Left kidney (tissue), 2 donors: ENCODE results near the gene GFOD1. TPM values are rescaled to one million over a fixed set of nuclear protein-coding genes. Genes with fewer than 3 reads are reported as not detected.
"Not testable (repeated sequence)": the region's sequence is repeated elsewhere in the genome, so short reads cannot be mapped to it uniquely, and the experiment has no call there.

Experiments used
- DNase-seq: peaks from one replicate; pipeline ENCODE4 v3.0.0-alpha.2; 2013
- polyA plus RNA-seq: library from polyadenylated mRNA; unstranded; fragments of 120-200 nt; gene quantifications from one replicate; pipeline ENCODE4 v1.2.1, GENCODE V29; 2013; ENCODE audit not compliant: insufficient read length

GFOD1 gene
- polyA plus RNA-seq, 1 donor, result 2.3 TPM

GRCh38 chr6:13511913-13512717 is 24.7 kb upstream of the GFOD1 start:
- DNase-seq, result peak; percentile 72

- DNase-seq, result not testable (repeated sequence)
Observed at GRCh38 chr6:13511141-13511571, 23.8 kb upstream of the GFOD1 start.

- DNase-seq, result not testable (repeated sequence)
Observed at GRCh38 chr6:13510433-13510832, 23.0 kb upstream of the GFOD1 start.

DNA sequence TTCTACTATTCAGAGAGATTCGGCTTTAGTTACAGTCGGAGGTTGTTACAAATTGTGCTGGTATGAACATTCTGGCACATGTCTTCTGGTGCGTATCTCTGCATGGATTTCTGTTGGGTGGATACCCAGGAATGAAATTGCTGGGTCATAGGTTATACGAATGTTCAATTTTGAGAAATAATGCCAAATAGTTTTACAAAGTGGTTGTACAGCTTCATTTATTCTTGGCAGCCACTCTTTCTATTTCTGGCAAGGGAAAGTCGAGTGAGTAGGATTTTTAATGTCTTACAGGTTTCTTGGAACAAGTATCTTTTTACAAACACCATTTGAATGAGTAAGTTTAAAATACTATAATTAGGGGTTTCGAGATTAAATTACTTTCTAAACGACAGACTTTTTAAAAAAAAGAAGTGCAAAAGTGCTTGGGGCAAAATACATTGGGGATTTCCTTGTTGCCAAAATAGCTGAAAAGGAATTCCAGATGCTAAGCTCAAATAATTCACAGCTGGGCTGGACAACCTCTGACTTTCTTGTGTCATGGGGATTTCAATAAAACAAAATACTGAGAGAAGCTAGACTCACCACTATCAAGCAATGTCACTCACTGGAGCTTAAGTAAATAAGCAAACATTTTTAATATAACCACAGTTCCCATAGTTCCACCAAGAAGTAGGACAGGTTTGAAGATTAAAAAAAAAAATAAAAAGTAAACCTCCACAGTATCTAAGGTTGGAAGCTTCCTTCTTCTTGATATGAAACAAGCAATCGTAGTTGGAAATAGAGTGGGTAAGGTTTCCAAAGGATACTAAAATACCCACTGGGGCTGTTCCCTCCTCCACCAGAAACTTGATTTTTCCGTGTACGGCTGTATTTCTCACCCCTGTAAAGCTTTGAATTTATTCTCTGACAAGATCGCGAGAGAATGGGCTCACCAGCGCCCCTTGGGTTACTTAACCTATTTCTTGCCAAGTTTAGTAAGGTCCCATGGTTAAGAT is 21.6 kb upstream of the GFOD1 start:
- no peak for DNase-seq

GRCh38 chr6:13507306-13507860 is 20.0 kb upstream of the GFOD1 start:
- no peak for DNase-seq

DNA sequence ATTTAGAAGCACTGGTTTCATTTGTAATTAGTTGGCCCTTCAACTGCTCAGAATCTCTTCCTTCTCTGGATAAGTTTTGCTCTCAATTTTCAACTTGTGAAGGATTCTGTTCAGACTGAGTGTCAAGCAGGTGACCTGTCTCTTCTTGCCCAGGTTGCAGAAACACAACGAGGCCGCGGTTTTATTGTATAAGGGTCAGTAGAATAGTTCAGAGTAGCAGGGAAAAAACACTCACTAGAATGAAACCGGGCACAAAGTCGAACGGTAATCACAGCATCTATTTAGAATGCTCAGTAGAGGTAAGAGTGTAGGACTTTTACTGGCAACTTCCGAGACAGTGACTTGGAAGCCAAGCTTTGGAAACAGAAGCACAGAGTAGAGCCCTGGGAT is 17.9 kb upstream of the GFOD1 start:
- no peak for DNase-seq

- DNase-seq, result no peak
Observed at GRCh38 chr6:13504611-13505344, 17.4 kb upstream of the GFOD1 start.

- DNase-seq, result no peak
Observed at GRCh38 chr6:13500915-13501314, 13.5 kb upstream of the GFOD1 start.

- DNase-seq, result no peak
Observed at GRCh38 chr6:13500264-13500663, 12.9 kb upstream of the GFOD1 start.

GRCh38 chr6:13496513-13497190 is 9.3 kb upstream of the GFOD1 start:
- DNase-seq, result no peak

- DNase-seq, result no peak
Observed at GRCh38 chr6:13495818-13496217, 8.4 kb upstream of the GFOD1 start.

- DNase-seq, result no peak
Observed at GRCh38 chr6:13495112-13495776, 7.8 kb upstream of the GFOD1 start.

- no peak for DNase-seq
Observed at GRCh38 chr6:13494137-13494536, 6.7 kb upstream of the GFOD1 start.

DNA sequence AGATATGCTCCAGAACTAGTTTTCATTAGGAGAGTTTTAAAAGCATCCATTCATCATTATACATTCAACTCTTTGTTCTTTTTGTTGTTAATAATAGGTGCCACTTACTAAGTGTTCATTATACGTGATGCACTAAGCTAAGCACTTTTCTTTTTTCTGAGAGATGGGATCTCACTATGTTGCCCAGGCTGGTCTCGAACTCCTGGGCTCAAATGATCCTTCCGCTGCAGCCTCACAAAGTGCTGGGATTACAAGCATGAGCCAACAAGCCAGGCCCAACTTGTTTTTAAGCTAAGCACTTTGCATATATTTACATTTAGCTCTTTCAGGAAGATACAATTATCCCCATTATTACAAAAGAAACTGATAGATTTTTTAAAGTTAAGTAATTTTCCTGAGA is 5.7 kb upstream of the GFOD1 start:
- no peak for DNase-seq

DNA sequence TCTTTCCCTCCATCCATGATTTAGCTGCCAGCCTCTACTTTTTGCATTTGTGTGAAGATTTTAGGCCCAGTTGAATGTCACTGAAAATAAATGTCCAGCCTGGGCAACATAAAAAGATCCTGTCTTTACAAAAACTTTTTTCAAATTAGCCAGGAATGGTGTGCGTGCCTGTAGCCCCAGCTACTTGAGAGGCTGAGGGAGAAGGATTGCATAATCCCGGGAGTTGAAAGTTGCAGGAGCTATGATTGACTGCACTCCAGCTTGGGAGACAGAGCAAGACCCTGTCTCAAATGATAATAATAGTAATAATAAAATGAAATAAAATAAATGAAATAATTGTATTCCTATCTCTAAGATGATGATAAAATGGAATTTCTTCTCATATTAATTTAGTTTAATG is 5.0 kb upstream of the GFOD1 start:
- DNase-seq, result no peak

DNA sequence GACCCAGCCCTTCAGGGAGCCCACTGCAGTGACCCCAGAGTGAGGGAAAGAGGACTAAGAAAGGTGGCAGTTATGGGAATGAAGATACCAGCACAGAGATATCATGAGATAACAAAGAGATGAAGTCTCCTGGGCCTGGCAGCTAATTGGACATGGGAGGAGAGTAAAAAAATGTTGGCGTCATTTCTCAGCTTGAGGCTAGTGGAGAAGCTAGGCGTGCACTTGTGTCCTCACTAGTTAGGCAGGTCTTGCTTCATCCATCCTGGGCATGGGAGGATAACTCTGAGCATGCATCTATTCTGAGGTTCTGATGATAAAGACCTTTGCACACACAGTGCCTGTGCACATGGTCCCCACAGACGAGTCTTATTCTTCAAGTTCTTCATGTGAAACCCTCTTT is 4.1 kb upstream of the GFOD1 start:
- DNase-seq, result no peak

GRCh38 chr6:13490402-13490801 is 3.0 kb upstream of the GFOD1 start:
- no peak for DNase-seq

- no peak for DNase-seq
Observed at GRCh38 chr6:13488896-13489237, 1.5 kb upstream of the GFOD1 start.

GRCh38 chr6:13488015-13488895 is 855 bp upstream of the GFOD1 start:
- DNase-seq, result no peak

- no peak for DNase-seq
Observed at GRCh38 chr6:13486679-13487121, 700 bp downstream of the GFOD1 start.
